OCI-LY1 (cell line): ENCODE results near the gene ITLN1.
"Not testable (repeated sequence)": the region's sequence is repeated elsewhere in the genome, so short reads cannot be mapped to it uniquely, and the experiment has no call there.

ENCODE experiments used
- H2AFZ ChIP-seq: fragments of 200-600 bp; sonication (generic), shearing (Covaris generic); 2 replicates; pipeline ENCODE4 v1.6.0; 2014; ENCODE audit warnings: antibody characterized with exemption, mild to moderate bottlenecking, low read length
- H3F3A ChIP-seq: fragments of 200-600 bp; sonication (generic), shearing (Covaris generic); 2 replicates; pipeline ENCODE4 v1.6.0; 2014; ENCODE audit warnings: mild to moderate bottlenecking, antibody characterized with exemption, low read length, moderate library complexity; ENCODE audit not compliant: insufficient read depth
- H3K27ac ChIP-seq: fragments of 200-600 bp; sonication (generic); 2 replicates; pipeline ENCODE4 v1.5.1; 2014; ENCODE audit warnings: low read length, mixed run types, mild to moderate bottlenecking, low read depth; ENCODE audit not compliant: poor library complexity, severe bottlenecking
- H3K27me3 ChIP-seq: fragments of 200-600 bp; sonication (generic); 2 replicates; pipeline ENCODE4 v1.6.0; 2014; ENCODE audit warnings: antibody characterized with exemption, mild to moderate bottlenecking, low read length, moderate library complexity; ENCODE audit not compliant: insufficient read depth
- H3K36me3 ChIP-seq: fragments of 200-600 bp; sonication (generic); 2 replicates; pipeline ENCODE4 v1.6.1; 2014; ENCODE audit warnings: mild to moderate bottlenecking, antibody characterized with exemption, low read length, moderate library complexity, mixed read lengths; ENCODE audit not compliant: insufficient read depth
- H3K4me1 ChIP-seq: fragments of 200-600 bp; sonication (generic); 2 replicates; pipeline ENCODE4 v1.5.1; 2014; ENCODE audit warnings: mild to moderate bottlenecking, low read length, moderate library complexity; ENCODE audit not compliant: insufficient read depth, severe bottlenecking
- H3K4me2 ChIP-seq: fragments of 200-600 bp; sonication (generic), shearing (Covaris generic); 2 replicates; pipeline ENCODE4 v1.6.1; 2014; ENCODE audit warnings: low read length
- H3K4me3 ChIP-seq: fragments of 200-600 bp; sonication (generic); 2 replicates; pipeline ENCODE4 v1.5.1; 2014; ENCODE audit warnings: low read length, low read depth, mild to moderate bottlenecking, mixed read lengths; ENCODE audit not compliant: poor library complexity, severe bottlenecking
- H3K79me2 ChIP-seq: fragments of 200-600 bp; shearing (Covaris generic); 2 replicates; pipeline ENCODE4 v1.6.1; 2016; ENCODE audit warnings: mixed run types, low read length, mixed read lengths; ENCODE audit not compliant: insufficient read depth
- H3K9ac ChIP-seq: fragments of 200-600 bp; sonication (generic), shearing (Covaris generic); 2 replicates; pipeline ENCODE4 v1.6.1; 2014; ENCODE audit warnings: mild to moderate bottlenecking, low read length, mixed read lengths
- H3K9me2 ChIP-seq: fragments of 200-600 bp; sonication (generic), shearing (Covaris generic); 2 replicates; pipeline ENCODE4 v1.6.1; 2014; ENCODE audit warnings: low read depth, mild to moderate bottlenecking, low read length, mixed read lengths
- H3K9me3 ChIP-seq: fragments of 200-600 bp; shearing (Covaris generic); 2 replicates; pipeline ENCODE4 v1.6.1; 2014; ENCODE audit warnings: low read length, mixed read lengths
- H4K20me1 ChIP-seq: fragments of 200-600 bp; sonication (generic), shearing (Covaris generic); 2 replicates; pipeline ENCODE4 v1.6.0; 2016; ENCODE audit warnings: mild to moderate bottlenecking, low read length; ENCODE audit not compliant: insufficient read depth
- EZH2 ChIP-seq: fragments of 200-600 bp; sonication (generic), shearing (Covaris generic); IDR thresholded peaks from 2 replicates; pipeline ENCODE4 v1.8.0; 2017; ENCODE audit warnings: borderline replicate concordance, mixed run types, mild to moderate bottlenecking, antibody characterized with exemption, low read length, moderate library complexity, mixed read lengths
- TF ChIP-seq, protein P1 (sequence below): fragments of 200-600 bp; sonication (generic), shearing (Covaris generic); IDR thresholded peaks from 2 replicates; pipeline ENCODE4 v1.5.1; 2017; ENCODE audit warnings: mild to moderate bottlenecking, antibody characterized with exemption, low read length, moderate library complexity, mixed read lengths

ITLN1 gene

DNA sequence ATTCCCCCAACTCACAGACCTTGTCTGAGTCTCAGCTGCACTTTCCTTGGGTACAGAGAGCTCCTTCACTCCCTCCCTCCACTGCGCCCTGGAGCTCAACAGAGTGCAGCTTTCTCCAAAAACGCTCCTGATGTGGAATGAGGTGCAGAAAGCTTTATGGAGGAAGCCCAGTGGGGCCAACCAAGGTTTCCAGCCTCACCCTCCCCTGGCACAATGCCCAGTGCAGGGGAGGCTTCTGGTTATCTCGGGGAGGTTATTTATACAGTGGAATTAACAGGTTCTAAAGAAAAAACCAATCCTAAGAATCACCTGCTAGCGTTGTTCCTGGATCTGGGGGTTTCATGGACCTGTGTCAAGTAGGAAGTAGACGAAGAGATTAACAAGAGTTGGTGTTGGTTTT lies at the start of gene ITLN1:
Gene ITLN1 (minus strand): TSS at position 139 of the 400 bp plus-strand sequence. CDS start 303 bp downstream, outside the sequence.
- H3K36me3 ChIP-seq = no peaks in the 10 kb centered on the region
- H2AFZ ChIP-seq = no peak within 1 kb of the TSS
- H3K9me2 ChIP-seq = no peaks in the 10 kb centered on the region
- H3K4me2 ChIP-seq = no peak within 1 kb of the TSS
- no peaks in the 10 kb centered on the region for H3K27me3 ChIP-seq
- no peak within 1 kb of the TSS for H3K4me3 ChIP-seq
- no peak within 1 kb of the TSS for H3K9ac ChIP-seq
- H3K4me1 ChIP-seq = no peaks in the 10 kb centered on the region
- TF ChIP-seq EZH2 = no peak
- H4K20me1 ChIP-seq = no peaks in the 10 kb centered on the region
- H3K79me2 ChIP-seq = no peaks in the 10 kb centered on the region
- no peaks in the 10 kb centered on the region for H3K9me3 ChIP-seq
- no peak within 1 kb of the TSS for H3K27ac ChIP-seq
- H3F3A ChIP-seq = no peaks in the 10 kb centered on the region

DNA sequence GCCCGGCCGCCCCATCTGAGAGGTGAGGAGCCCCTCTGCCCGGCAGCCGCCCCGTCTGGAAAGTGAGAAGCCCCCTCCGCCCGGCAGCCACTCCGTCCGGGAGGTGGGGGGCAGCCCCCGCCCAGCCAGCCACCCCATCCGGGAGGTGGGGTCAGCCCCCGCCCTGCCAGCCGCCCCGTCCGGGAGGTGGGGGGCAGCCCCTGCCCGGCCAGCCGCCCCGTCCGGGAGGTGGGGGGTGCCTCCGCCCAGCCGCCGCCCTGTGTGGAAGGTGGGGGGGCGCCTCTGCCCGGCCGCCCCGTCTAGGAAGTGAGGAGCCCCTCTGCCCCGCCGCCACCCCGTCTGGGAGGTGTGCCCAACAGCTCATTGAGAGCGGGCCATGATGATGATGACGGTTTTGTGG lies 48.3 kb upstream of the ITLN1 start:
- not testable (repeated sequence) for H3K9ac ChIP-seq, H3K9me3 ChIP-seq, H3K9me2 ChIP-seq, H3K4me3 ChIP-seq, H3K4me1 ChIP-seq, H2AFZ ChIP-seq, H3K27me3 ChIP-seq, H3F3A ChIP-seq, H4K20me1 ChIP-seq, H3K27ac ChIP-seq, H3K4me2 ChIP-seq, H3K79me2 ChIP-seq, H3K36me3 ChIP-seq

DNA sequence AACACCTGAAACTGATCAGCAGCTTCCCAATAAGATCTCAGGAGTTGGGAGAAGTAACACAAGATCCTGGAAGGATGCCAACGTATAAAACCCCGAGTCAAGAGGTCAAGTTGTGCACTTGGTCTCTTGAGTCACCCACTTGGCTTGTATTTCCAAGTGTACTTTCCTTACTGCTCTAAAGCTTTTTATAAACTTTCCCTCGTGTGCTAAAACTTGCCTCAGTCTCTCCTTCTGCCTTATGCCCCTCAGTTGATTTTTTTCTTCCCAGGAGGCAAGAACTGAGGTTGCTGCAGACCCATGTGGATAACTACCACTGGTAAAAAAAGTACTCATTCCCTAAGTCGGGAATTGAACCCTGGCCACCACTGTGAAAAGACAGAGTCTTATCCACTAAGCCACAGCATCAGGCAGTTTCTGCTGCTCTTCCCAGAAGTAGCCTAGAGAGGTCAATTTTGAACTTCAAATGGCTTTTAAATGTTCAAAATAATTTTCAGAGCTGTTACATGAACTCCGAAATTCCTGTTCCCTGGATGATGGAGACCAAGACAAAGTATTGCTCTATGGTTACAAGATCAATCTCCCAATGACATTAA lies 40.8 kb upstream of the ITLN1 start:
- no peak overlapping the region for H3K4me2 ChIP-seq
- no peak overlapping the region for H2AFZ ChIP-seq

DNA sequence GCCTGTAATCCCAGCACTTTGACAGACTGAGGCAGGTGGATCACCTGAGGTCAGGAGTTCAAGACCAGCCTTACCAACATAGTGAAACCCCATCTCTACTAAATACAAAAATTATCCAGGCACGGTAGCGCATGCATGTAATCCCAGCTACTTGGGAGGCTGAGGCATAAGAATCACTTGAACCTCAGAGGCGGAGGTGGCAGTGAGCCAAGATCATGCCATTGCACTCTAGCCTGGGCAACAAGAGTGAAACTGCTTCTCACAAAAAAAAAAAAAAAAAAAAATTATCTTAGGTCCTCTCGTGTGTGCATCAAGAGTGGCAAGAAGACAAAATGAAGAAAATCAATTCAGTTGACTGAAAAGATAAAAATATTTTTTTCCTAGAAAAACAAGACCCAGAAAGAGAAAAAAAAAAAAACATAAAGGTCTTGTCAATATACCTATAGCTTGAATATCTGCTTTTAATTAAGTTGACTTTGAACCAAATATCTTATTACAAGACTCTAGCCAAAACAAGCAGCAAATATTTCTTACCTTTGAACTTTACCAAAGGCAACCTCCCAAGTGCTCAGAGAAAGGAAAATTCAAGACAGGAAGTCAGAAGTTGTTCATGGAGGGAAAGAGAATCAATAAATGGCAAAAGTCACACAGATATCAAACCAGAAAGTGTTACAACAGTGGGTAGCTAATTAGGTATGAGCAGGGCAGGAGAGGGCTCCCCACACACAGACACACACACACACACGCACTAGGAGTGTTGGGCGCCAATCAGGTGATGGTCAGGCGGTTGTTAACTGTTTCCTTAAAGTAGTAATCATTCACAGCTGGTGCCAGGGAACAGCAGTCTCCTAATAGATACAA lies 40.0 kb upstream of the ITLN1 start:
- no peak overlapping the region for H3K4me3 ChIP-seq
- no peaks in the 10 kb centered on the region for H3K4me1 ChIP-seq
- H3K36me3 ChIP-seq = no peaks in the 10 kb centered on the region
- no peaks in the 10 kb centered on the region for H4K20me1 ChIP-seq
- no peak for TF ChIP-seq EZH2
- TF ChIP-seq, protein P1, sequence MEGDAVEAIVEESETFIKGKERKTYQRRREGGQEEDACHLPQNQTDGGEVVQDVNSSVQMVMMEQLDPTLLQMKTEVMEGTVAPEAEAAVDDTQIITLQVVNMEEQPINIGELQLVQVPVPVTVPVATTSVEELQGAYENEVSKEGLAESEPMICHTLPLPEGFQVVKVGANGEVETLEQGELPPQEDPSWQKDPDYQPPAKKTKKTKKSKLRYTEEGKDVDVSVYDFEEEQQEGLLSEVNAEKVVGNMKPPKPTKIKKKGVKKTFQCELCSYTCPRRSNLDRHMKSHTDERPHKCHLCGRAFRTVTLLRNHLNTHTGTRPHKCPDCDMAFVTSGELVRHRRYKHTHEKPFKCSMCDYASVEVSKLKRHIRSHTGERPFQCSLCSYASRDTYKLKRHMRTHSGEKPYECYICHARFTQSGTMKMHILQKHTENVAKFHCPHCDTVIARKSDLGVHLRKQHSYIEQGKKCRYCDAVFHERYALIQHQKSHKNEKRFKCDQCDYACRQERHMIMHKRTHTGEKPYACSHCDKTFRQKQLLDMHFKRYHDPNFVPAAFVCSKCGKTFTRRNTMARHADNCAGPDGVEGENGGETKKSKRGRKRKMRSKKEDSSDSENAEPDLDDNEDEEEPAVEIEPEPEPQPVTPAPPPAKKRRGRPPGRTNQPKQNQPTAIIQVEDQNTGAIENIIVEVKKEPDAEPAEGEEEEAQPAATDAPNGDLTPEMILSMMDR = no peak
- H2AFZ ChIP-seq = no peak overlapping the region
- no peaks in the 10 kb centered on the region for H3F3A ChIP-seq
- no peak overlapping the region for H3K27ac ChIP-seq
- no peaks in the 10 kb centered on the region for H3K27me3 ChIP-seq
- H3K9me3 ChIP-seq = 0 out of 2 replicates have a peak, but pooled peaks cover 5% of the 10 kb centered on the region
- H3K4me2 ChIP-seq = no peak overlapping the region
- H3K79me2 ChIP-seq = no peaks in the 10 kb centered on the region
- no peak overlapping the region for H3K9ac ChIP-seq
- no peaks in the 10 kb centered on the region for H3K9me2 ChIP-seq

More for the DNA sequence above, 40.8 kb upstream of the ITLN1 start:
- Histone ChIP-seq H3K9me2 (no peaks in the 10 kb centered on the region), H3F3A (no peaks in the 10 kb centered on the region), H3K9ac (no peak overlapping the region), H3K4me1 (no peaks in the 10 kb centered on the region), H3K79me2 (no peaks in the 10 kb centered on the region), H3K9me3 (0 out of 2 replicates have a peak, but pooled peaks cover 5% of the 10 kb centered on the region), H3K4me3 (no peak overlapping the region), H3K27me3 (no peaks in the 10 kb centered on the region), H4K20me1 (no peaks in the 10 kb centered on the region), H3K27ac (no peak overlapping the region), H3K36me3 (no peaks in the 10 kb centered on the region)
- TF ChIP-seq, protein P1 = no peak
- TF ChIP-seq EZH2 = no peak
